Measurements from ENCODE around the gene WDR70.

- TF ChIP-seq POLR2AphosphoS5 (IDR thresholded peaks at IDR 0.05; ENCODE audit: low read depth, low read length) = no peak
- no peak for TF ChIP-seq POLR2A (IDR thresholded peaks at IDR 0.05; ENCODE audit: low read depth, low read length)
These were observed 141.7 kb downstream of the WDR70 start for GRCh38 chr5:37520811-37521210.

All from GM12891 (cell line).